ENCODE results near the gene LUM.

Gene LUM

GRCh38 chr12:91074851-91075250 is 36.4 kb downstream of the LUM start:
- DNase-seq (ENCODE audit: low read depth), result no peak

- no peak for DNase-seq (ENCODE audit: low read depth)
These were observed 37.1 kb downstream of the LUM start for GRCh38 chr12:91074154-91074709.

DNA sequence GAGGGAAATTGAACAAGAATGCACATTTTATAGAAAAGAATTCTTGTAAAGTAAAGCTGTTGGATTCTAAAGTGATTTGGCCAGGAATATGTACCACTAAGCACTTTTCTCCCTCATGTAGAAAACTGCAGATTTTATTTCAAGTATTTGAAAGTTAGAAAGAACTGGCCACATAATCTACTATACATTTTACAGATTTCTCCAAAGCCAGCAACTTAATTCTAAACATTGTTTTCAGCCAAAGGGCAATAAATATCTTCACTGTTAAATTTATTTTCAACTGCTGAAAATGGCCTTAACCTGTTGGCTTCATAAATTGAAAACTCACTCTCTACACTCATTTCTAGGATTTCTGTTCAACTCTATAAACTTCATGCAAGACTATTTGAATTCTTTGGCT is 37.9 kb downstream of the LUM start:
- DNase-seq (ENCODE audit: low read depth), result no peak

GRCh38 chr12:91072931-91073330 is 38.4 kb downstream of the LUM start:
- DNase-seq (ENCODE audit: low read depth), result no peak

- no peak for DNase-seq (ENCODE audit: low read depth)
These were observed 40.4 kb downstream of the LUM start for GRCh38 chr12:91070936-91071335.

DNA sequence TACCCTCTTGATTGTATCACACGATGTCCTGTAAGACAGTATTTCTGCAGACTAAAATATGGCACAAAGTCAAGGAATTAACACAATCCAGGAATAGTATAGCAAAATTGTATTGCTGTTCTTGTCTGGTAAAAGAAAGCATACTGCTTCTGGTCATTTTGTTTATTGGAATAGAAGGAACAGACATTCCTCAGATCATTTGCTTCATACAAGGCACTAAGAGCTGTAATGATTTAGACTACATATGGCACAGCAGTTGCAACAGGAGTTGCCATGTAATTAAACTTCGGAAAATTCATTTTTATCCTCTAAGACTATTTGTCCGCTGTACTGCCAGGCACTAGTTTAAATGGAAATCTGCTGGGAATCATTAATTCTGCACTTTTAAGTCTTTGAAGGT is 45.9 kb downstream of the LUM start:
- DNase-seq (ENCODE audit: low read depth), result no peak

DNA sequence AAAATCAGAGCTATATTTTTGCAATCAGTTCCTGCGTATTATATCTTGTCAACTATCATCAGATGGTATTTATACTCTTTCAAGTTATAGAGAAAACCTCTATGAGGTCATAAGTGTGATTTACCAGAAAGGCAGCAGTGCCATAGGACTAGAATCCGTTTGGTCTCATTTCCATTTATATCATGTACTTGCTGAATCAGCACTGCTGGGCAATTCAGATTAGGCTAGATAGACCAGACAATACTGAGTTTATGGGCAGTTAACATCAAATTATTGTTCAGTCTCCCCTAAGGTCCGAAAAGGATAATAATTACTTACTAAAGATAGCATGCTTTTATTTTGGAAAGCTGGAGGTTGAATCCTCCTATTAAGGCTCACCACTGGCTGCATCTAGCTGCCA is 46.7 kb downstream of the LUM start:
- no peak for DNase-seq (ENCODE audit: low read depth)

DNA sequence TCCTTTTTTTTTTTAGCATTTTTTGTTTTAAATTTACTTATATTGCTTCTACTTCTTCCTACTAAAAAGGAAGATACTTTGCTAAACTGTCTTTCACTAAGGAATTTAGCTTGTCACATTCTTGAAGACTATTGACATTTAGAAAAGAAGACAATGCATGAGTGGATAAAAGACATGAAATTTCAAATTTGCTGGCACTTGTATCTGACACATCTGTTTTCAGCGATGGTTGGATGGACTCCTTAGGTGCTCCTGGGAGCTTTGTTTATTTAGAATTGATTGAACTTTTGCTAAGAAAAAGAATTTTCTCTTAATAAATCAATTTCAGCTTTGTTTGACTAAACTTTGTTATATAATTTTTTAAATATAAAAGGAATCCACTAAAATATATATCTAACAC is 50.2 kb downstream of the LUM start:
- no peak for DNase-seq (ENCODE audit: low read depth)

DNA sequence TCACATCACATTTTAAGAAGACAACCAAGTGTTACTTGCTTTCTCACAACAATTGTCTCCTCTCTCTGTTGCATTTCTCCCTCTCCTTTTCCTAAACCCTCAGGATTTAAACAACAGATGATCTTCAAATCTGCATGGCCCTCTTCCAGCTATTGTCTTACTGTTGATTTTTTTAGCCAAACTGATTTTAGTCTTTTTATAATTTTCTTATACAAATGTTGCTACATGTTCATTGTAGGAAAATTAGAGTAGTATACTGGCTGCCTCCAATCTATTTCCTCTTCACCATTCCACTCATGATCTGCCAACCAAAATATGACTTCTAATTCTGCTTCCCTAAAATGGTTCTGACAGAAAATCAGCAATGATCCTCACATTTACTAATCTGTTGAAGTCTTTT is 52.1 kb downstream of the LUM start:
- DNase-seq (ENCODE audit: low read depth), result no peak

- no peak for DNase-seq (ENCODE audit: low read depth)
These were observed 52.5 kb downstream of the LUM start for GRCh38 chr12:91058786-91059185.

GRCh38 chr12:91057368-91058165 is 53.7 kb downstream of the LUM start, which contains the start of gene KERA:
Gene KERA, minus strand, starts transcription at chr12:91058024. Its CDS starts 1,743 bp downstream, at chr12:91056281.
- no peak for DNase-seq (ENCODE audit: low read depth)

DNA sequence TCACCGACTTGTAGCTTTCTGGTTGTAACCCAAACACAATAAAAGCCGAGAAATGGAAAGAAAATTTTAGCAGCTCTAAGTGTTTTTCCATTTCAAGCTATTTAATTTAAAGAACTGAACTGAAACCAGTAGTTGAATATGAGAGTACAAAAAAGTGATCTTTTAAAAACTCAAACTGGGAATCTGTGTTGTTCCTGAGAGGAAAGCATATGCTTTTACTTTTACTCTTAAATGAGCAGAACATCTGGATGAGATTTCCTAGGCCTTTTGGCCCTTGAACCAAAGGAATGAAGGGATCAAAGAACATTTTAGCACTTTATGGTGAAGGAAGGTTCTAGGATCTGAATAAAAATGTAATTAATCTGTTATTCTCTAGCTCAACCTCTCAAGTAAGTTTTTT is 54.8 kb downstream of the LUM start:
- no peak for DNase-seq (ENCODE audit: low read depth)

DNA sequence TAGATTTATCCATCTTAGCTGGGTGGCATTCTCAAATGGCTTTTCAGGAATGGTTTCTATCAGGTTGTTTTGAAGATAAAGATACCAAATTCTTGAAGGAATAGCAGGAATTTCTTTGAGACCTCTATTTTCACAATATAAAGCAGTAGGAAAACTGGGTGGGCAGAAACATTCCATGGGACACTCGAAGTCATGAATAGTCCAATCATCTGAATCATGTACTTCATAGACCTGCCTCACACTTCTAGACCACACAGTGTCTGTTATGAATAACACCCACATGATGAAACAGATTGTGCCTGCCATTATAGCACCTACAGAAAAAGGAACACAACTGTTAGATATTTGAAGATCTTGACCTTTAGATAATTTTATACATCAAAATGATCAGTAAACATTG is 55.3 kb downstream of the LUM start:
- no peak for DNase-seq (ENCODE audit: low read depth)

GRCh38 chr12:91053951-91054715 is 57.2 kb downstream of the LUM start:
- no peak for DNase-seq (ENCODE audit: low read depth)

All from stimulated activated CD4-positive, alpha-beta T cell treated with anti-CD3 and anti-CD28 coated beads, Interleukin-2, amount 100 ng/mL, for 4 hours (primary cell).